Measurements from ENCODE around the gene BEND5. TPM values are rescaled to one million over a fixed set of nuclear protein-coding genes. Genes with fewer than 3 reads are reported as not detected.

The BEND5 gene
- total RNA-seq, 4 donors from 2014 or later, result 0.64 to 1.4 (median 0.85) TPM

DNA sequence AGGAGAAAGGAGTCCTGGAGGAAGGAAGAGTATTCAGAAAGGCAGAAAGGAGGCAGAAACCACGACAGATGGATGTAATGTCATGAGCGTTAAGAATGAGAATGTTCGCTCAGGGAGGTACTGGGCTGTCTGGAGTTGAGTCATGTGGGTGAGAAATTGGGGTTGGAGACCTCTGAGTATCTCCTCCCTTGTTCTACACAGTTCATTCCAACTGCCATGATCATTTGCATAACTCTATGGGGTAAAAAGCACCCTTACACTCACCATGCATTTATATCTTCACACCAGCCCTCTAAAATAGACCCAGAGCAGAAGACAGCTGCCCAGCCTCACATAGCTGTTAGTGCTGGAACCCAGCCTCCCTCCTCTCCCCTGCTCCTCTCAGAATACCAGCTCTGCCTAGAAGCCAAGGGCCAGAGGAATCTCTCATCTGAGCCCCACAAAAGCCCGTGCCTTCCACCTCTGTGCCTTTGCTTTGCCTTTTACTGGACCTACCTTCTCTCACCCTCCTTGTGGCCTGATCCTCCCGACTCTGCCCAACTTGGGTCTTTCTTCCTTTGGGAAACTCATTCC is 85.2 kb downstream of the BEND5 start:
- no peak for TF ChIP-seq EP300 (IDR thresholded peaks at IDR 0.05)
- TF ChIP-seq, protein P1, sequence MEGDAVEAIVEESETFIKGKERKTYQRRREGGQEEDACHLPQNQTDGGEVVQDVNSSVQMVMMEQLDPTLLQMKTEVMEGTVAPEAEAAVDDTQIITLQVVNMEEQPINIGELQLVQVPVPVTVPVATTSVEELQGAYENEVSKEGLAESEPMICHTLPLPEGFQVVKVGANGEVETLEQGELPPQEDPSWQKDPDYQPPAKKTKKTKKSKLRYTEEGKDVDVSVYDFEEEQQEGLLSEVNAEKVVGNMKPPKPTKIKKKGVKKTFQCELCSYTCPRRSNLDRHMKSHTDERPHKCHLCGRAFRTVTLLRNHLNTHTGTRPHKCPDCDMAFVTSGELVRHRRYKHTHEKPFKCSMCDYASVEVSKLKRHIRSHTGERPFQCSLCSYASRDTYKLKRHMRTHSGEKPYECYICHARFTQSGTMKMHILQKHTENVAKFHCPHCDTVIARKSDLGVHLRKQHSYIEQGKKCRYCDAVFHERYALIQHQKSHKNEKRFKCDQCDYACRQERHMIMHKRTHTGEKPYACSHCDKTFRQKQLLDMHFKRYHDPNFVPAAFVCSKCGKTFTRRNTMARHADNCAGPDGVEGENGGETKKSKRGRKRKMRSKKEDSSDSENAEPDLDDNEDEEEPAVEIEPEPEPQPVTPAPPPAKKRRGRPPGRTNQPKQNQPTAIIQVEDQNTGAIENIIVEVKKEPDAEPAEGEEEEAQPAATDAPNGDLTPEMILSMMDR (IDR thresholded peaks at IDR 0.05), result no peak
- TF ChIP-seq POLR2AphosphoS5 (IDR thresholded peaks at IDR 0.05), result no peak
- no peak for TF ChIP-seq POLR2A (IDR thresholded peaks at IDR 0.05)
- no peak for DNase-seq (ENCODE audit: low spot score in 2 of 2)
- 83% methylated on average over 5 of the region's 5 CpGs for WGBS
- peaks cover 12% of the 10 kb centered on the region for H3K4me1 ChIP-seq
- H3K27ac ChIP-seq, result no peak overlapping the region
- no peaks in the 10 kb centered on the region for H3K36me3 ChIP-seq
- peaks cover 2% of the 10 kb centered on the region for H3K27me3 ChIP-seq
- H3K4me3 ChIP-seq, result no peak overlapping the region
- H3K9me3 ChIP-seq, result no peaks in the 10 kb centered on the region

DNA sequence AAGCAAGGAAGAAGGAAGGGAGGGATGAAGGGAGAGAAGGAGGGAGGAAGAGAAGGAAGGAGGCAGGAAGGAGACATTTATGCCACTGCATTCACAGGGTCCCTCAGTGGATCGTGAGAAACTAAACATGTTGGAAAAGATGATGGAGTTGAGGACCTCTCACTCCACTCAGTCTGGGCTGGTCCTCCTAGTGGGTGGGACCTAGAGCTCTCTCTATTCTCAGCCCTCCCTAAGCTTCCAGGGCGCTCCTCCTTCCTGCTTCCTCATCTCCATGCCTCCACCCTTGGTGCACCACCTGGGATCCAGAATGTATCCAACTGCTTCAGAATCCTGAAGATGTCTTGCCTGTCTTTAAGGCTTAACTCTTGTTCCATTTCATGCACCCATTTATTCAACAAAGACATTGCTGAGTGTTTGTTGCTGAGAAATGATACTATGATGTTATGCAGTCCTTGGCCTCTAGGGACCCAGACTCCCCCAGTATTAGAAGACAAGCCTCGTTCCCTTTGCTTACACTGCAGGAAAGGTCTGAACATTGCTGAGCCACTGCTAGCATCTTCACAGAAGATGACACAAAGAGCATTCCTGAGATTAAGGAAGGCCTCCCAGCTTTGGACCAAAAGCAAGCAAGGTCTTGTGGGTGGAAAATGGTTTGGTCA is 88.5 kb downstream of the BEND5 start:
- no peaks in the 10 kb centered on the region for H3K9me3 ChIP-seq
- no peaks in the 10 kb centered on the region for H3K36me3 ChIP-seq
- peaks cover 5% of the 10 kb centered on the region for H3K4me1 ChIP-seq
- no peak for DNase-seq (ENCODE audit: low spot score in 2 of 2)
- no peak for TF ChIP-seq POLR2AphosphoS5 (IDR thresholded peaks at IDR 0.05)
- no peak overlapping the region for H3K4me3 ChIP-seq
- no peak overlapping the region for H3K27ac ChIP-seq
- H3K27me3 ChIP-seq, result peaks cover 2% of the 10 kb centered on the region
- 78% methylated on average over 3 of the region's 3 CpGs for WGBS

DNA sequence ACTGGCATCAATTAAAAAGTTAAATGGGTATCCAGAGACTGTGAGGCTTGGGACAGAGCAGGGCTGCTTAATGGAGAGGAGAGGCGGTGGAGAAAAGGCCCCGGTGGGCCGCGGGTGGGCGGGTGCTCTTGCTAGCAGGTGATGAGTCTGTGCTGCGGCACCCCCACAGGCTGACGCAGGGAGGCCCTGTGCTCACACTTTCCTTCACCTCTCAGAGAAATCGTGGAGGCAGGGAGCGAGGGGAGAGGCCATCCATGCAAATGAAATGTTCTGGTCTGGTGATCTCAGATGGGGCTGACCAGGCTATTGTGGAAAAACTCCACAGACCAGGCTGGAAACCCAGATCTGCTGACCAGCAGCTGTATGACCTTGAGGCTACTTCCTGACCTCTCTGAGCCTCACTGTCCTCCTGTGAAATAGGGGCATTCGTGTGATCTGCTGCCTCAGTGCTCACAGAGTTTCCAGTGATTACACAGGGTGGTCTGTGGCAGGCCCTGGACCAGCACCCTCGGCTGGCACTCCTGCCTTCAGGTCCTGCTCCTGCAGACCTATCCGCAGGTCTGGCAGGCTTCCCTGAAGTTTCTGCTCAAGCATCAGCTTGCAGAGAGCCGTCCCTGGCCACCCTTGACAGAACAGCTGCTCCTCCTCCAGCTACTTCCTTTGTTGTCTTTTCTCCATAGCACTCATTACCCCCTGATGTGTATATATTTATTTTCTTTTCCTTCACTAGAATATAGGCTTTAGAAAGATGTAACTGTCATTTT is 89.2 kb downstream of the BEND5 start:
- 67% methylated on average over 13 of the region's 13 CpGs for WGBS
- H3K27ac ChIP-seq, result no peak overlapping the region
- no peak for DNase-seq (ENCODE audit: low spot score in 2 of 2)
- H3K27me3 ChIP-seq, result peaks cover 2% of the 10 kb centered on the region
- TF ChIP-seq POLR2AphosphoS5 (IDR thresholded peaks at IDR 0.05) (no peak), POLR2A (IDR thresholded peaks at IDR 0.05) (no peak)
- TF ChIP-seq, protein P1 (IDR thresholded peaks at IDR 0.05), result no peak
- H3K9me3 ChIP-seq, result no peaks in the 10 kb centered on the region
- H3K4me1 ChIP-seq, result peaks cover 2% of the 10 kb centered on the region
- no peaks in the 10 kb centered on the region for H3K36me3 ChIP-seq
- no peak overlapping the region for H3K4me3 ChIP-seq

DNA sequence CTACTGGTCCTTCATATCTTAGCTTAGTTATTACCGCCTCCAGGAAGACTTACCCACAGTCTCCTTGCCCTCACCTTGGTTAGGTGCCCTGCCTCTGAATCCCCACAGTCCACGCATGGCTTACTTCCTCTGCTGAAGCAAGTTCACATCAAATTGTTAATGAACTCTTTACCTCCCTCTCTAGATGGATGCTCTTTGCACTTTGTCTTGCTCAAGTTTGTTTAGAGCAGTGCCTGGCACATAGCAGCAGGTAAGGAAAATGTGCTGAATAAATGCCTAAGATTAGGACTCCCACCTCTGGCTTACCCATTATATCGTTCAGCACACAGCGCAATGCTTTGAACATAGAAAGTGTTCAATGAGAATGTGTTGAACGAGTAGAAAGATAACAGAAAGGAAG is 90.5 kb downstream of the BEND5 start:
- Histone ChIP-seq H3K36me3 (no peaks in the 10 kb centered on the region), H3K9me3 (no peaks in the 10 kb centered on the region), H3K27me3 (no peaks in the 10 kb centered on the region), H3K27ac (no peak overlapping the region), H3K4me1 (no peaks in the 10 kb centered on the region), H3K4me3 (no peak overlapping the region)
- WGBS, result 95% methylated on average over 5 of the region's 5 CpGs
- no peak for DNase-seq (ENCODE audit: low spot score in 2 of 2)
- TF ChIP-seq POLR2AphosphoS5 (IDR thresholded peaks at IDR 0.05) (no peak), EP300 (IDR thresholded peaks at IDR 0.05) (no peak), POLR2A (IDR thresholded peaks at IDR 0.05) (no peak)
- TF ChIP-seq, protein P1 (IDR thresholded peaks at IDR 0.05), result no peak

DNA sequence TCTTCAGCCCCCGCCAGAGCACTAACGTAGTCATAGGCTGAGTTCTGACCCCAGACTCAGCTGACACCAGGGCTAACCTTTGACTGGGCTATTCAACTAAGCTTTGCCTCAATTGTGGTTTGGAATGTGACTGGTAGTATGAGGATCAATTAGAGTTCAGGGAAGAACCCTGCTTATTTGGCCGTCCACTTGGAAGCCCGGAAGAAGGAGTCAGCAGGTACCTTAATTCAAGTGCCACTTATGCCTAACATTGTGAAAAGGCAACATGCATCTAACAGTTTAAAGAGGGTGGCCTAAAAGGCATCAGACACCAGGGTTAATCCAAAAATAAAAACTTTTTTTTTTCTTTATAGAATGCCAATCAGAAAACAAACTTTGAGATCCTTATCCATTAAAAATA is 92.3 kb downstream of the BEND5 start:
- H3K4me3 ChIP-seq, result no peak overlapping the region
- H3K27me3 ChIP-seq, result no peaks in the 10 kb centered on the region
- H3K27ac ChIP-seq, result no peak overlapping the region
- H3K36me3 ChIP-seq, result no peaks in the 10 kb centered on the region
- no peaks in the 10 kb centered on the region for H3K9me3 ChIP-seq
- H3K4me1 ChIP-seq, result no peaks in the 10 kb centered on the region
- TF ChIP-seq POLR2AphosphoS5 (IDR thresholded peaks at IDR 0.05) (no peak), POLR2A (IDR thresholded peaks at IDR 0.05) (no peak), EP300 (IDR thresholded peaks at IDR 0.05) (no peak)
- TF ChIP-seq, protein P1 (IDR thresholded peaks at IDR 0.05), result no peak
- 77% methylated on average over 4 of the region's 4 CpGs for WGBS
- DNase-seq (ENCODE audit: low spot score in 2 of 2), result no peak

Data from suprapubic skin (tissue), 4 donors.